ENCODE measurements around the gene BACH2.
"Not testable (repeated sequence)": the region's sequence is repeated elsewhere in the genome, so short reads cannot be mapped to it uniquely, and the experiment has no call there.

The BACH2 gene

DNA sequence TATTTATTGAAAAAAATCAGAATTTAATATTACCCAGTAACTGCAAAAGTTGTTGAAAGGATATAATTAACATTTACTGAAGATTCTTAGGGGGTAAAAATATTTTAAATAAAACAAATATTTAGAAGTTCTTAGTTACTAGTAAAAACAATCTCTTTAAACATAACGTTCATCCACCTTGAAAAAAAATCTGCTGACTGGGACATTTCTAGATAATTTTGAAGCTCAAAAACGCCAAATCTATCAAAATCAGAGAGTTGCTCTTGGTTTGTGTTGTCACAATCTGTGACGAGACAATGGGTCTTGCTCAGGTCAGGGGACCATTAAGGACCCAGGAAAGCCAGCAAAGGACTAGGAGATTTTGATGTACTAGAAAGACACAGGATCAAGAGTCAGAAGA, 177.0 kb downstream of the BACH2 start:
- no peak for DNase-seq

DNA sequence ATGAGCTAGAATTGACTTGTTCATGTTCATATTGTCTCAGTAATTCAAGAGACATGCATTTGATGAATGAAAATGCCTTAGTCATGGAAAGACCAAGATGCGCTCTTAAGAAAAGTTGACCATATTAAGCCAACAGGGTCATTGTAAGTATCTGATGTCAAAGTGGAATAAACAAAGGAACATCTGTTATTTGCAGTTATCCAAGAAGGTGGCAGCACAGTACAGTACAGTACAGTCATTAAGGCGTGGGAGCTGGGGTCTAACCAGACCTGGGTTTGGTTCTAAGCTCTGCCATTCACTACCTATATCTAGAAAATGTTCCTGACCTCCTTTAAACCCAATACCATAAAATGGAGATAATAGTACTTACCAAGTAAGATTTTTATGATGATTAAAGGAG, 178.1 kb downstream of the BACH2 start:
- DNase-seq = peak; percentile 57

DNA sequence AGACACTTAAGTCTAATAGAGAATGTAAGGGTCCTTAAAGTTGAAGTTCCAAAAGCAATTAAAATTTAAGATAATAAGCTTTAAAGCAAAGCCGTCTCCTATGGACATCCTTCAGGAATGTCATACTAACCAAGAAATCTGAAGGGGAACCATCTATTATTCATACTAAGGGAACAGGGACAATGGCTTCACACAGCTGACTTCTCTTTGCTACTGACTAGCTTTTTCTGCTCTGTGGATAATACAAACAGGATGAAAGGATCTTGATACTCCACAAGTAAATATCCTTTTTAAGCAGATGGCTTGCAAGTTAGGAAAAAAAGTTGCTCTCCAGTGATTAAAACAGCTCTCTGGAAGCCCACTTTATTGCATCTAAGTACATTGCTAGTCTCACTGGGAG, 178.6 kb downstream of the BACH2 start:
- peak; percentile 48 for DNase-seq

DNA sequence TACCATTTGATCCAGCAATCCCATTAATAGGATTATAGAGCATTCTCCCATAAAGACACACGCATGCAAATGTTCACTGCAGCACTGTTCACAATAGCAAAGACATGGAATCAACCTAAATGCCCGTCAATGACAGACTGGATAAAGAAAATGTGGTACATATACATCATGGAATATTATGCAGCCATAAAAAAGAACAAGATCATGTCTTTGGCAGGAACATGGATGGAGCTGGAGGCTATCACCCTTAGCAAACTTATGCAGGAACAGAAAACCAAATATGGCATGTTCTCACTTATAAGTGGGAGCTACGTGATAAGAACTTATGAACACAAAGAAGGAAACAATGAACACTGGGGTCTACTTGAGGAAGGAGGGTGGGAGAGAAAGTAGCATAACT, 180.5 kb downstream of the BACH2 start:
- not testable (repeated sequence) for DNase-seq

DNA sequence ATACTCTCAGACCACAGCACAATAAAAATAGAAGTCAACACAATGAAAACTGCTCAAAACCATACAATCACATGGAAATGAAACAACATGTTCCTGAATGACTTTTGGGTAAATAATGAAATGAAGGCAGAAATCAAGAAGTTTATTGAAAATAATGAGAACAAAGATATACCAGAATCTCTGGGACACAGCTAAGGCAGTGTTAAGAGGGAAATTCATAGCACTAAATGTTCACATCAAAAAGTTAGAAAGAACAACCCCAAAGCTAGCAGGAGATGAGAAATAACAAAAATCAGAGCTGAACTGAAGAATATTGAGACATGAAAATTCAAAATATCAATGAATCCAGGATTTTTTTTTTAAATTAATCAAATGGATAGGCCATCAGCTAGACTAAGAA, 183.3 kb downstream of the BACH2 start:
- no peak for DNase-seq

DNA sequence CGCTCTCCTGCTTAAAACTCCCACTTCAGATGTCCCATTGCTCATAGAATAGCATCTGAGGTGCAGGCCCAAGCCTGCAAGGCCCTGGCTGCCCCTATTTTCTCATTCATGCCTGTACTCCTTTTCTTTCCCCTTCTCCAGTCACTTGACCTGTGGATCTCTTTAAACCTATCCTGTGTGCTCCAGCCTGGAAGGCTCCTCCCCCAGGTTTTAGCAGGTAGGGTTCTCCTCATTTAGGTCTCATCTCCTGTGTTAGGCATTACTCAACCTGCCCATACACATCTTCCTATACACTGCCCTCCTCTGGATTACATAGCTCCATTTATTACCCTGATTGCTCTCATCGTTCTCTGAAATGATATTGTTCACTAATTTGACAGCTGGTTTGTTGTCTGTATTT, 185.3 kb downstream of the BACH2 start:
- no peak for DNase-seq

DNA sequence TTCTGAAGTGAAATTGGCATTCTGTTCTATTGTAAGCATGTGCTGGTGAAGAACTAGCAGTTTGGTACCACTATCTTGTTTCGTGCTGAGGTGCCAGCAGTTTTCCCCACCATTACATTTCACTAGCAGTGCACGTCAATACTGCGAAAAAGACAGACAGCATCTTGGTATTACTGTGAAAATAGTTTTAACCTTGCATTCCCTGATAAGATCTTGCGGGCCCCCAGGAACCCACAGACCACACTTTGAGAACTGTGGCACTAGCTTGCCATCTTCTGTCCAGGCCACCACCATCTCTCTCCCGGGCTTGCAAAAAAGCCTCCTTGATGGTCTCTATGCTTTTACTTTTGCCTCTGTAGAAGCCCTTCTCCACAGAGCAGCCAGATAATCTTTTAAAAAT, 185.7 kb downstream of the BACH2 start:
- no peak for DNase-seq

DNA sequence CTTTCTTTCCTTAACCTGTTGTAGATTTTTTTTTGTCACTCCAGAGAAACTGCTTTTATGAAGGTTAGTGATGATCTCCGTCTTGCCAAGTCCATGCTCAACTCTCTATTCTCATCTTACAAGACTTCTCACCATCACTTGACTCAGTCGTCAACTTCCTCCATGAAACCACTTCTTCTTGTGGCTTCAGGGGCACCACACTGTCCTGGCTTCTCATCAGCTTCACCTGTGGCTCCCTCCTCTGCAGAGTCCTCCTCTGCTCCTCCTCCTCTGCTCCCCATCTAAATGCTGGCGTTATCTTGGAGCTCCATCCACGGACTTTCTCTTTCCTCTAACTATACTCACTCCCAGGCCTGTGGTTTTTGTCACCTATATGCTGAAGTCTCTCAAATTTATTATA, 187.5 kb downstream of the BACH2 start:
- DNase-seq = no peak

DNA sequence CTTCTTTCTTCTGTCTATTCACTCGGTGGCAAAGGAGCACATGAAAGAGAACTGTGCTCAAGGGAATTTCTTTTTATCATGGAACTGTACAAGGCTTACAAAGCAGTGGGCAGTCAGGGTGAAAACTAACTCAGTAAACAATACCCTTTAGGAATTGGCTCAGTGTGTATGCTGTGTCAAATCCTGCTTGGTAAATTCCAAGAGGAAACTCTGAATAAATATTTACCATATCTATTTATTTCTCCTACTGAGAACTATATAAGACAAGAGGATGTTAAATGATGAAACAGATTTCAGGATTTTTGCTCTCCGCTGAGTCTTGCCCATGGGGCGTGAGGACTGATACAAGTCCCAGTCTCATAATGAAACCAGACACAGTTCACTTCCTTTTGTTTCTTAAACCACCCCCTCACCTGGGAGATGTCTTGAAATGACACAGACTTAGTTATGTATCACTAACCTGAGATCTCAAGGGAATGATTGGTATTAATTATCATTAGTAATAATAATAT, 188.8 kb downstream of the BACH2 start:
- DNase-seq = no peak

DNA sequence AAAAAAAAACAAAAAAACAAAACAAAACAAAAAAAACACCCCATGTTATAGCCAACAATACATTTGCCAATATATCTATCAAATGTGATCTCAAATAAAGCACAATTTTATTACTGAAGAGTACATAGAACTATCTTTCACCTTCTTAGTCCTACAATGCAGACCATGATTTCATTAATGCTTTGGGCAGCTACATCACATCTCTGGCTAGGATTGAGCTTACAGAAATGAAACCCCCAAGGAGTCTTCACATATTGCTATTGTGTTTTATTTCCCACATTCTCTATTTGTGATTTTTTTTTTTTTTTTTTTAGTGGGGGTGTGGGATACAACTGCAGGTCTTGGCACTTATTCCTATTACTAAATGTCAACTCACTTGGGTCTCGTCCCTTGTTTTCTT, 189.3 kb downstream of the BACH2 start:
- no peak for DNase-seq

DNA sequence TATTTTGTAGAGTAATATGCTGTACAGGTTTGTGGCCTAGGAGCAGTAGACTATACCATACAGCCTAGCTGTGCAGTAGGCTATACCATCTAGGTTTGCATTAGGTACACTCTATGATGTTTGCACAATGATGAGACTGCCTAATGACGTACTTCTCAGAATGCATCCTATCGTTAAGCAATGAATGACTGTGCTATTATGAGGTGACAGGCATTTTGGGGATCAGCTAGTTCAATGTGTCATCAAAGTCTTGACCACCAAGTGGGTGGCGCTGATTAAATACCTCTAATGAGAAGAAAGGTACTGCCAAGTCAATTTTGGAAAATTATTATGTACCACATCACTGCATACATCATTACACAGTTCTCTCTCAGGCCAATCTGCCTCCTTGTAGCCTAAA, 190.2 kb downstream of the BACH2 start:
- no peak for DNase-seq

DNA sequence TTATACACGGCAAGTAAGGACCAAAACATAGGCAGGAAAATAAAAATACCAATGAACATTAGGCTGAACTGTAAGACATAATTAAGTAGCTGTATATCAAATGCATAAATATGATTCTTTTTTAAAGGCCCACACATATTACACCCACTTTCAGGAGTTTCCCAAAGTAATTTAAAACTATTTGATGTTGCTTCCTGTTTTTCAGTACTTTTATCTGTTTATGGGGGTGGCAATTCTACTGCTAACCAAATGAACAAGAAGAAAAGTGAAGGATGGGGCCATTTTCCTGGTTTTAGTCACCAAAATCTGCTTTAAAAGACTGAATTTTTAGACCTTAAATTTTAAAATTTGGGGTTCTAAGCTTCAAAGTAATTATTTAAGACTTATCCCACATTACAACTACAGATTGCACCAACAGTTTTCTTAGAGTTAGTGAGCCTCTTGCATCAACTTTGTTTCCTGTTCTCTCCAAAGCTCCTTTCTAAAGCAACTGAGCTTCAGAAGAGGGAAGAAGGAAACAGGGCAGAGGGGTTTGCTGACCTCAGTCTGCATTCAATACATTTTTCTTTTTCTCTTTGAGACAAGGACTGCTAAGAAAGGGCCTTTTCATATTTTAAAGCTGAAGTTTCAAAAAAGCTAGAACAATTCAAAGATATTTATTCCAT, 191.0 kb downstream of the BACH2 start:
- DNase-seq = no peak

DNA sequence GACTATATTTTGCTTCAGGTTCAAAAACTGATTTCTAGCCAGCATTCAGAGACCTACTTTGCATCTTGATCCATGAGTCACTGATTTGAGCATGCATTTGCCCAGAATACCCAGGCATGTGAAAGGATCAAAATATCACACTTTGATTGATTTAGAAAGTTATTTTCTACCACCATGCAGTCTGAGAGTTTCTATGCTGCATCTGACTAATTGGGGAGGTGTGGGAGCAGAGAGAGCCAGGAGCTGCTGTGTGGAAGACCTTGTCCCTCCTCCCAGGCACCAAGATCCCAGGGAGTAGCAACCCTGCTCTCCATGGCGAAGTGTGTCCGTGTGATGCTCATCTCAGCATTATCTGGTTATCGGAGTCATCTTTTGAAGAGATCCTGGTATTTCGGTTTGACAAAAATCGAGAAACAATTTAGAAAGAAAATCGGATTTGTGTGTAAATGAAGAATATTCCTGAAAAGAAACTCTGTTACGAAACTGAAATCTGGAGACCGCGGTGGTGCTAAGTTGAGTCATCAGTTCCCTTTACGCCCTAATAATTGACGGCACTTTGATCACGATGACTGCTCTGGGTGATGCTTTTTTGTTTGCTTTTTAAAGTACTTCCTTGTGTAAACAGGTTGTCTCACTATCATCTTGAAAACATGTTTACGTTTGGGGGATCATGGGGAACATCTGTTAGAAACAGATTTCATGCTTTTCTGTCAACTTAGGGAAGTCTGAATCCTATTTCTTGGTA, 193.4 kb downstream of the BACH2 start:
- no peak for DNase-seq

DNA sequence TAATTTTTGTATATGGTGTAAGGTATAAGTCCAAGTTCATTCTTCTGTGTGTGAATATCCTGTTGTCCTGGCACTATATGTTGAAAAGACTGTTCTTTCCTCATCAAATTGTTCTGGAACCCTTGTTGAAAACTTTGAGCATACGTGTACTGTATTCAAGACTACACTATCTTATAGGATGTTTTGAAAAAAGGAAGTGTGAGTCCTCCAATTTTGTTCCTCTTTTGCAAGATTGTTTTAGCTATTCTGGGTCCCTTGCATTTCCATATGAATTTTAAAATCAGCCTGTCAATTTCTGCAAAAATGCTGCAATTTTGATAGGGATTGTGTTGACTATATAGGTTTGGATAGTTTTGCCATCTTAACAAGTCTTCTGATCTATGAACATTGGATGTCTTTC, 195.2 kb downstream of the BACH2 start:
- DNase-seq = no peak

DNA sequence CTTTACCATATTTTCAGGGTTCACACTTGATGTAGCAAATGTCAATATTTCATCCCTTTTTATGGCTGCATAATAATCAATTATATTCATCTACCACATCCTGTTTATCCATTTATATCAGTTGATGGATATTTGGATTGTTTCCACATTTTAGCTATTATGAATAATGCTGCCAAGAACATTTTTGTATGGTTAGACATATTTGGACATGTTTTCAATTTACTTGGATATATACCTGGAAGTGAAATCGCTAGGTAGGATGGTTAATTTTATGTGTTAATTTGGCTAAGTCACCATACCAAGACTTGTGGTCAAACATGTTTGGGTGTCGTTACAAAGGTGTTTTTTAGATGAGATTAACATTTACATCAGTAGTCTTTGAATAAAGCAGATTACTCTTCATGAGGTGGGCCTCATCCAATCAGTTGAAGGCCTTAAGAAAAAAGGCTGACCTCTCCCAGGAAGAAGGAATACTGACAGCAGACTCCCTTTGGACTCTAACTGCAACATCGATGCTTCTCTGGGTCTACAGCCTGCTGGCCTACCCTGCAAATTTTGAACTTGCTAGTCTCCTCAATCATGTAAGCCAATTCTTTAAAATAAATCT, 196.5 kb downstream of the BACH2 start:
- no peak for DNase-seq

DNA sequence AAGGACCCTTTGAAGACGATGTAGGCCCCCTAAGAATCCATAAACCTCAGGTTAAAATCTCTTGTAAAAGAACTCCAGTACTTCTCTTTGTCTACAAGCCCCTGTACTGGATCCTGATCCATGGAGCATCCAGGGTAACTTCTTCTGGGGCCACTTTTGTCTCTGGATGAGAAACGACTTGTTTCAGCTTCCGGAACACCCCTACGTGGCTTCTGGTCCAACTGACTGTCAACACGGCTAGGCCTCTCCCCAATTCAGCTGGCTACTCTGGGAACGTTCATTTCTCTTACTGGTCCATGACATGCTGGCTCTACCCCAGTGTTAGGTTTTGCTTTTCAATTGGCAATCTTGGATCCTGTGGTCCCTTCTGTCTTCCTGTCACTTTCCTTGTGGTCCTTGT, 198.0 kb downstream of the BACH2 start:
- no peak for DNase-seq

DNA sequence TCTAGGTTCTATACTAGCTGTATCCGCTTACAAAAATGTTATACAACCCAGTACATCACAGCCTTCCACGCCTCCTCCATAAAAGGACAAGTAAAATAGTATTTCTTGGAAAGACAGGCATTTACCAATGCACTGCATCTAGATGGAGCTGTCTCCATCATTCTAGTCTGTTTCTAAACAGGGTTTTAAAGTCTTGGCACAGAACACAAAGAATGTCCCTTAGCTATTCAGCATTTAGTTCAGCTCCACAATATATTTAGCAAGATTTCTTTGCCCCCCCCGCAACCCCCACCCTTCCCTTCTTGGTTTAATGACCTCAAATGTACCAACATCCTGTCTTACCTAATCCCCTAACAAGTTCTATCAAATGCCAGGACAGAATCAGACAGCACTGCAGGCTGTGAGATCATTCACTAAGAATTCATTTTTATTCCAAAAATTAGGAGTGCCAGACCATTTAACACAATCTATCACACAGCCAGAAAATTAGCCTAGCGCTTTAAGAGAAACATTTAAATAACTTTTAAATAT, 198.6 kb downstream of the BACH2 start:
- no peak for DNase-seq

DNA sequence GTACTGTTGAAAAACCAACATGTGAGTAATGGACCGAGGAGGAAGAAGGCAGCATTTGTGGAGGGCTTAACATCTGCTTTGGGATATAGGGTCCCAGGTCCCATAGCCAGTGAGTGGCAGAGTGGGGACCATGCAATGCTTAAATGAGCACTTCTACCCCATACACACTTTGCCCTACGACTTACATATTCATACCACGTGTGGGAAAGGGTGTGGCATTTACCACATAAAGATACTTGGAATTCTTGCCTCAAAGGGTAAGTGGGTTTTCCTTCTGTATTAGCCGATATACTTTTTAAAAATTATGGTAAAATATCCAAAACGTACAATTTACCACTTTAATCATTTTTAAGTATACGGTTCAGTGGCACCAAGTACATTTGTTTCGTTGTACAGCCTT, 199.3 kb downstream of the BACH2 start:
- no peak for DNase-seq

DNA sequence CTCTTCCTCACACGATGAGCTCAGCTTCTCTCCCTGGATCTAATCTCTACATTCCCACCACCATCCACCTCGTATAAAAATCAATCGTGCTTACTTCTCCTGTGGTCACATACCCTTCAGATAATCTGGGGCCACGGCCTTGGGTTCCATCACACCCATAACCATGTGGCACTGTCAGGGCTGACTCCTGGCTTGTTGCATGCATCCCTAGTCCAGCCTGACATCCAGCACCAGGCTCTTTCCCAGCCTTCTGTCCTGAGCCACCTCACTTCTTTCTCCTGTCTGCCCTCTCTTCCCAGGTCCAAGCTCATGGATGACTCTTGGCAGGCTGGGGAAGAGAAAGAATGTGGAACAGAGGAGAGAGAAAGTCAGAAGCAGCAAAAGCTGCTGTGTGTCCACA, 199.8 kb downstream of the BACH2 start:
- no peak for DNase-seq

DNA sequence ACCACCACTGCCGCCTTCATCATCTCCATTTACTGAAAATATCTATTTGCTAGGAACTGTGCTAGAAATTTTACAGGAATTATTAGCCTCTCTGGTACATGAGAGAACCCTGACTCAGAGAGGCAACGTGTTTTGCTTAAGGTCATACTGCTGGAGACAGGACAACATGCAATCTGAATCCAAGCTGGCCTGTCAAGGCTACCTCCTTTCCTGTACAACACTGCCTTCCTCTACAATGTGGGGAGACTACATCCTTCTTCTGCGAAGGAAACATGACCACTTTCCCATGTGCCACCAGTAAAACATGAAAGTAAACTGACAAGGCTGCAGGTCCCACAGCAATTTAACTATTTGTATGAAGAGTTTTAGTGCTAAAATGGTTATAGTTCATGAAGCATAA, 200.9 kb downstream of the BACH2 start:
- no peak for DNase-seq

DNA sequence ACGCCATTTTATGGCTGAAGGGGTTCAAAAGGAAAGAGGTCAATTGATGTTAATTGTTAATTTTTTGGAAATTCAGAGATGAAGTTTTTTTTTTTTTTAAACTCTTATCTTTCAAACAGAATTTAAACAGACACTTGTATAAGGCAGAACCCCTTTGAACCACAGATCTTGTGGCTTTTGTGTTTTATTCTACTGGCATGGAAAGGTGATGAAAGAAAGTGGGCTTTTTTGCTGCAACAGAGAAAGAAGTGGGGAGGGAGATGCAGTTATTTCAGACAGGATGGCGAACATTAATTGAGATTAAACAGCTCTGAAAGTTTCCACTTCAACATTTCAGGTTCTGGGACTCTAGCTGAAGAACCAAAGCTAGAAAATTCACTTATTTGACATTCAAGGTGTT, 201.5 kb downstream of the BACH2 start:
- no peak for DNase-seq

DNA sequence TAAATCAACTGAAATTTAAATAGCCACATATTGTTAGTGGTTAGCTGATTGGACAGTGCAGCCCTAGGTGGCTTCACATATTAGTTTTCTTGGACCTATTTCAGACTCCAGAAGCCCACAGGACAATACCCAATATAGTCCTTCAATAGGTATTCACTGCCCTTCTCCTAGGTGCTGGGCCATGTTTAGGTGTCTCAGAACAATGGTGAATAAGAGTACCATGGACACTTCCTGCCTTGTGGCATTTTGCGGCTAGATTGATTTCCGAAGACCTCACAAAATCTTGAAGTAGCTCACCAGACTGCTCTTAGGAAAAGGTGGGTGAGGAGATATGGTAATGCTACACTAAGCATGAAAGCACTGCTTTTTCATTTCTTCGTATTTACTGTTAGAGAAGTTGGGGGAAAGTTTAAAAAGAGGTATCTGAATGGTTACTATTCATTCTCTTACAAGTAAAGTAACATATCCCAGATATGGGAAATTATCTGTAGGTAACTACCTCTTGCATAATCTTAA, 203.0 kb downstream of the BACH2 start:
- DNase-seq = no peak

DNA sequence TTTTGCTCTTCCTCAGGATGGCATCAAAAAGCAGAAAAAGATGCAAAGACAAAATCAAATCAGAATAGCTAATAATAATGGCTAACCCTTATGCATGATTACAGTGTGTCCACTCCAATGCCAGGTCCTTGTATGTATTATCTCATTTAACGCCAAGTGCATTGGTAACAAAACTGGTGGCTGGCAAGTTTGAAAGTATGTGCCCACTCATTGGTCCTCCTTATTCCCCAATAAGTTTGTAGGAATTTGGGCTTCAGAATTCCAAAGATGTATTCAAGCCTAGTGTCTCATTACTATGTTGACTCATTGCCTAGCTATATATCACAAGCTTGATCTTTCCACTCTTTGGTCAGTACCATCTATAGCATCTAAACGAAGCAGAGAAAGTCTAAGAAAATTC, 205.8 kb downstream of the BACH2 start:
- no peak for DNase-seq

DNA sequence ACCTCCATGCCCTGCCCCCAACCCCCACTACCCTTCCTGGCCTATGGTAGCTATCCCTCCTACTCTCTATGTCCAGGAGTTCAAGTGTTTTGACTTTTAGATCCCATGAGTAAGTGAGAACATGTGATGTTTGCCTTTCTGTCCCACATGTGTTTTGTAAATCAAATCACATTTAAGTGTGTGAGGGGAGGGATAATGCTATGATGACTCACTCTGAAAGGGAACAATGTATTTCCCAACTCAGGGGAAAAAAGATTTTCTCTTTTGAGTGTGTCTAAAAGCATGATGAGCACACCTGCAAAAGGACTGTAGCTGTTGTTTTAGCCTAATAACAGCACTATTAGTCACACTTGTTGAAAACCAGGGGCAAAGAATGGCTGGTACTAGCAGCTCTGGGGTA, 208.6 kb downstream of the BACH2 start:
- no peak for DNase-seq
